Upper lobe of left lung (tissue), 4 donors: Measurements from ENCODE around the gene SND1.

Source experiments
- CTCF ChIP-seq, 6 experiments: fragments of 450-650 bp in 4 of 6; fragments of 200-600 bp in 2 of 6; sonication (generic) in 2 of 6; IDR thresholded peaks; one replicate each; pipeline ENCODE4 v1.5.1; 2016 to 2019; ENCODE audit warnings: antibody characterized with exemption in 6 of 6
- EP300 ChIP-seq, 4 donors: sonication (generic); formaldehyde crosslinking; IDR thresholded peaks; one replicate each; pipeline ENCODE4 v1.5.1; 2017; ENCODE audit warnings: antibody characterized with exemption in 4 of 4, control low read depth in 2 of 4
- POLR2A ChIP-seq, 4 donors: fragments of 450-650 bp; IDR thresholded peaks; one replicate each; pipeline ENCODE4 v1.5.1; 2016 to 2017; ENCODE audit warnings: antibody characterized with exemption in 4 of 4, mild to moderate bottlenecking in 2 of 4
- POLR2AphosphoS5 ChIP-seq, 2 donors: sonication (generic); formaldehyde crosslinking; IDR thresholded peaks; one replicate each; pipeline ENCODE4 v1.5.1; 2017; ENCODE audit warnings: antibody characterized with exemption in 2 of 2

DNA sequence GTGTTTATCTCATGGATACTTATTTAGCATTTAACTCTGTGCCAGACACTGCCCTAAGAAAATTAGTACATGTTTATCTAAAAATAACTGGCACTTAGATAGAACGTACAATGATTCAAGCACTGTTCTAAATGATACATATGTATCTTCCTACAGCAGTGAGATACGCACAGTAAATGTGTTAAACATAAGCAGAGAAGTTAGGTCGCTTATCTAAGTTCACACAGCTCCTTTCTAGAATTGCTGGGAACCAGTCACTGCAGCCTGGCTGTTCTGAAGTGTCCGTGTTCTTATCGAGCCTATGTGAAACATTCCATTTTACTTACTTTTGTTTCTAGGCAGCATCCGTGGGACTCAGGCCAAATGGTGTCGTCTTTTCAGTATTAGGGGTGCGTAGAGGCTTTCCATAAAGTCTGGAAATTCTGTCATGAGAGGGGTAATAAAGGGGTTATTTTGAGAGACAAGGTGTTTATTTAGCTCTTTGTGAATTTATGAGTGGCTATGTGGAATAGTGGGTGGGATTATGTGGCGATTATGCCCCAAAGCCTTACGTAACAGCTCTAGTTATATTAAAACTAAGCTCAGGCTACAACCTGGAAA is 186.9 kb downstream of the SND1 start:
- no peak for TF ChIP-seq CTCF (IDR thresholded peaks at IDR 0.05)
- TF ChIP-seq EP300 (IDR thresholded peaks at IDR 0.05), result no peak
- no peak for TF ChIP-seq POLR2AphosphoS5 (IDR thresholded peaks at IDR 0.05)
- TF ChIP-seq POLR2A (IDR thresholded peaks at IDR 0.05), result no peak
